Effector CD4-positive, alpha-beta T cell (primary cell): Measurements from ENCODE around the gene PLGRKT.
A peak's percentile ranks its signal among the peaks of the same experiment; 100 is the strongest.
"Not testable (repeated sequence)": the region's sequence is repeated elsewhere in the genome, so short reads cannot be mapped to it uniquely, and the experiment has no call there.

Experiments
- DNase-seq: peaks from one replicate; pipeline ENCODE4 v3.0.0-alpha.2; 2020

PLGRKT gene

GRCh38 chr9:5375091-5375490 is 62.6 kb downstream of the PLGRKT start:
- no peak for DNase-seq

GRCh38 chr9:5364294-5365024 is 73.3 kb downstream of the PLGRKT start:
- DNase-seq = no peak

- no peak for DNase-seq
These were observed 76.3 kb downstream of the PLGRKT start for GRCh38 chr9:5361326-5362010.

- DNase-seq = no peak
These were observed 77.4 kb downstream of the PLGRKT start for GRCh38 chr9:5360341-5360740.

- DNase-seq = no peak
These were observed 80.2 kb downstream of the PLGRKT start for GRCh38 chr9:5357431-5358105.

GRCh38 chr9:5355817-5356216 is 81.9 kb downstream of the PLGRKT start:
- no peak for DNase-seq

- DNase-seq = no peak
These were observed 82.5 kb downstream of the PLGRKT start for GRCh38 chr9:5355226-5355625.

GRCh38 chr9:5354184-5354583 is 83.5 kb downstream of the PLGRKT start:
- no peak for DNase-seq

GRCh38 chr9:5352637-5353248 is 85.0 kb downstream of the PLGRKT start:
- no peak for DNase-seq

- peak; percentile 6 for DNase-seq
These were observed 98.4 kb downstream of the PLGRKT start, which contains the start of gene RLN1 for GRCh38 chr9:5338992-5339981. Gene RLN1, minus strand, starts transcription at chr9:5339876. Its CDS starts 130 bp downstream, at chr9:5339746.

- DNase-seq = peak; percentile 16
These were observed 101.0 kb downstream of the PLGRKT start for GRCh38 chr9:5336688-5337087.

GRCh38 chr9:5331276-5331675 is 106.4 kb downstream of the PLGRKT start:
- not testable (repeated sequence) for DNase-seq

- peak; percentile 30 for DNase-seq
These were observed 110.7 kb downstream of the PLGRKT start for GRCh38 chr9:5326893-5327548.

GRCh38 chr9:5326187-5326586 is 111.5 kb downstream of the PLGRKT start:
- no peak for DNase-seq

GRCh38 chr9:5321601-5322000 is 116.1 kb downstream of the PLGRKT start:
- DNase-seq = not testable (repeated sequence)

GRCh38 chr9:5321058-5321457 is 116.7 kb downstream of the PLGRKT start:
- no peak for DNase-seq

- DNase-seq = not testable (repeated sequence)
These were observed 121.3 kb downstream of the PLGRKT start for GRCh38 chr9:5316406-5316805.

GRCh38 chr9:5315187-5315923 is 122.4 kb downstream of the PLGRKT start:
- DNase-seq = no peak

- DNase-seq = no peak
These were observed 126.9 kb downstream of the PLGRKT start for GRCh38 chr9:5310851-5311250.
